ENCODE data around the gene SGIP1. TPM values are rescaled to one million over a fixed set of nuclear protein-coding genes. Genes with fewer than 3 reads are reported as not detected.
"Not testable (repeated sequence)": the region's sequence is repeated elsewhere in the genome, so short reads cannot be mapped to it uniquely, and the experiment has no call there.

The SGIP1 gene
- total RNA-seq, 6 experiments from 2014 or later: 0.09 to 1.3 (median 1.1) TPM; not detected in 1

- H3K27me3 ChIP-seq: no peaks in the 10 kb centered on the region
- H3K4me3 ChIP-seq: no peak overlapping the region
- TF ChIP-seq POLR2A (IDR thresholded peaks at IDR 0.05): no peak
- TF ChIP-seq CTCF (IDR thresholded peaks at IDR 0.05): peak; percentile 75 to 98 (median 94)
- DNase-seq: no peak
- WGBS (ENCODE audit: insufficient coverage, low coverage, low lambda C conversion rate, missing lambda C conversion rate): 7% methylated on average over 8 of the region's 9 CpGs
- ATAC-seq: peak; percentile 73 to 95 (median 85)
- no peaks in the 10 kb centered on the region for H3K9me3 ChIP-seq
- no peaks in the 10 kb centered on the region for H3K36me3 ChIP-seq
- H3K4me1 ChIP-seq: no peaks in the 10 kb centered on the region
- intact Hi-C loops (cut with DNase I): no loop called here
- no peak overlapping the region for H3K27ac ChIP-seq
Measured at GRCh38 chr1:66725885-66726665, 192.1 kb downstream of the SGIP1 start.

GRCh38 chr1:66728021-66728420, 194.1 kb downstream of the SGIP1 start:
- Histone ChIP-seq H3K4me1 (no peaks in the 10 kb centered on the region), H3K9me3 (no peaks in the 10 kb centered on the region), H3K27me3 (no peaks in the 10 kb centered on the region), H3K27ac (no peak overlapping the region), H3K36me3 (no peaks in the 10 kb centered on the region), H3K4me3 (no peak overlapping the region)
- ATAC-seq (no peak), DNase-seq (no peak)
- 70% methylated on average over 2 of the region's 2 CpGs for WGBS (ENCODE audit: insufficient coverage, low coverage, low lambda C conversion rate, missing lambda C conversion rate)
- TF ChIP-seq POLR2A (IDR thresholded peaks at IDR 0.05): no peak
- no peak for TF ChIP-seq CTCF (IDR thresholded peaks at IDR 0.05)
- intact Hi-C loops (cut with DNase I): no loop called here

GRCh38 chr1:66728716-66729115, 194.8 kb downstream of the SGIP1 start:
- H3K4me3 ChIP-seq; intact Hi-C loops (cut with DNase I); H3K4me1 ChIP-seq; H3K27me3 ChIP-seq; H3K27ac ChIP-seq; DNase-seq; ATAC-seq; H3K9me3 ChIP-seq; H3K36me3 ChIP-seq: not testable (repeated sequence)

GRCh38 chr1:66729119-66729518, 195.2 kb downstream of the SGIP1 start:
- H3K36me3 ChIP-seq: no peaks in the 10 kb centered on the region
- WGBS (ENCODE audit: insufficient coverage, low coverage, low lambda C conversion rate, missing lambda C conversion rate): 53% methylated on average over 6 of the region's 6 CpGs
- no peak for TF ChIP-seq POLR2A (IDR thresholded peaks at IDR 0.05)
- TF ChIP-seq CTCF (IDR thresholded peaks at IDR 0.05): no peak
- DNase-seq (no peak), ATAC-seq (no peak)
- no peak overlapping the region for H3K27ac ChIP-seq
- intact Hi-C loops (cut with DNase I): no loop called here
- no peaks in the 10 kb centered on the region for H3K27me3 ChIP-seq
- no peak overlapping the region for H3K4me3 ChIP-seq
- H3K9me3 ChIP-seq: no peaks in the 10 kb centered on the region
- no peaks in the 10 kb centered on the region for H3K4me1 ChIP-seq

GRCh38 chr1:66729523-66729922, 195.6 kb downstream of the SGIP1 start:
- H3K36me3 ChIP-seq: no peaks in the 10 kb centered on the region
- H3K4me1 ChIP-seq: no peaks in the 10 kb centered on the region
- ATAC-seq (no peak), DNase-seq (no peak)
- no peak overlapping the region for H3K4me3 ChIP-seq
- TF ChIP-seq CTCF (IDR thresholded peaks at IDR 0.05): no peak
- no peak for TF ChIP-seq POLR2A (IDR thresholded peaks at IDR 0.05)
- no peaks in the 10 kb centered on the region for H3K27me3 ChIP-seq
- 68% methylated on average over 3 of the region's 3 CpGs for WGBS (ENCODE audit: insufficient coverage, low coverage, low lambda C conversion rate, missing lambda C conversion rate)
- H3K9me3 ChIP-seq: no peaks in the 10 kb centered on the region
- intact Hi-C loops (cut with DNase I): no loop called here
- H3K27ac ChIP-seq: no peak overlapping the region
